GF-D8 (cell line): ENCODE measurements around the gene AKT3.

Experiments
- DNase-seq: peaks from one replicate; lab custom pipeline; 2025; lab: John Stamatoyannopoulos, UW

AKT3 gene

DNA sequence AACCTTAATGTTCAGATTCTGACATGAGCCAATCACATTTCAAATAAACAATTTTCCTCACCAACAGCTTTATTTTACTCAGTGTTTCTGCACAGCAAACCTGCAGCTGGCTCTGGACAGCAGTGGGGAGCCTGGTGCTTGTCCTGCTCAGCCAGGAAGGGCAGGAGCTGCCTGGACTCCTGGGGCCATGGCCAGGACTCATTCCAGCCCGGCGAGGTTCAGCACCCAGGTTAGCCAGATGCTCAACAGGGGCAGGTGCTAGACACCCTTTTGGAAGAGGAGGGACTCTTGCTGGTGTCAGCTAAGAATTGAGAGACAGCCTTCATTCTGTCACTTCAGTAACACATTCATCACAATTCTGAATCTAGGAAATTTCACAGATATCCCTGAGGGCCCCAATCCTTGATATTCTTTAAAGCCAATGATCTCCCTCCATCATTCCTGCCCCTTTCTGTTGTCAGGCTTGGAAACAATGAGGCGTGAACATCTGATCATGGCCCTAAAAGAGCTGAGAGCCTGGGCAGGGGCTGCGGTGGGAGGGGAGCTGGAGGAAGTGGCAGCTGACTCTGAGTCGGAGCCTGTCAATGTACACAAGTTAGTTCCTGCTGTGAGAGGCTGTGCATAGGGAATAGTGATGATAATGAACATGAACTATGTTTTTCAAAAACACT, 342.9 kb downstream of the AKT3 start:
- DNase-seq = no peak

DNA sequence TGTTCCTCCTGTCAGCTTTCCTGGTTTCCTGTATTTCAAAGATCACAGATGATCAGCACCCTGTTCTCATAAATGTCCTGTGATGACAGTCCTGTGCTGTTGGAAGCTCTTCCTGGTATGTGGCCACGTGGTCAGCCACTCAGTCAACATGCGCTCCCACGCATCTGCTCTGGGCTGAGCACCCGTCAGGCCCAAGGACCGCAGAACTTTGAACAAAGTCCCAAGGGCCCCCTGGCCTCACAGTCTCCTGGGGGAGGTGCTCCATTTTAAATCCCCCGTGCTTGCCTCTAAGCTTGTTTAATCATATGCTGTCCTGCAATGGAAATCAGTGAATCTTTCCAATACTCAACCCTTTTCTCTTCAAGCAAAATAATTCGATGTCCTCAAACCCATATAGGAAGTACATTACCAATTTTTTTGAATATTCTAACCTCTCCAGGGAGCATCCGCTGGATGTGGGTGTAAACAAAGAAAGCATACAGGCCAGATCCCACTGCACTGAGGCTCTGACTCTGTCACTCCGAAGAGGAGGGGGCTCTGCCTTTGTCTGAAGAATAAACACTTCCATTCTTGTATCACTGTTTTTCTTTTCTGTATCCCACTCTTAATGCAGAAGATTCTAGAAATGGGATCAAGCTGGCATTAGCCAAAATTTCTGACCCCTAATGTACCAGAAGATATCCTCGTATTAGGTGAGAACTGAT, 343.9 kb downstream of the AKT3 start:
- no peak for DNase-seq

DNA sequence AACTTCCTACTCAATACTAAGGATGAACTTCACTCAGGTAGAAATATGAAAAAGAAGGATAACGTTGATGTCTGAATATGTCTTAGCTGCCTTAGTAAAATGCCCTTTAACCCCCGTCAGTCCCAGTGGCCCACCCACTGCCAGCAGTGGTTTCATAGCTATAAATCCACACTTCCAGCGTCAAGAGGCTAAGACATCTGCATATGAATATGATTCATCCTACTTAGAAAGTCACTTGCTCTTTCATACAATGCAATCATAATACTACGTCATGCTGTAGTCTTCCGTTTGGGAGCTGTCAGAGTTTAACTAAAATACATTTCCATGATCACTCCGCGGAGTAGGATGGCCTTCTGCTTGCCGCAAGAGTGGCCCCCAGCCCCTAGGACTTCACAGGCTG, 346.9 kb downstream of the AKT3 start:
- no peak for DNase-seq

- DNase-seq = no peak
These were observed 349.0 kb downstream of the AKT3 start for GRCh38 chr1:243501002-243501401.

GRCh38 chr1:243500512-243500911, 349.5 kb downstream of the AKT3 start:
- DNase-seq = no peak

DNA sequence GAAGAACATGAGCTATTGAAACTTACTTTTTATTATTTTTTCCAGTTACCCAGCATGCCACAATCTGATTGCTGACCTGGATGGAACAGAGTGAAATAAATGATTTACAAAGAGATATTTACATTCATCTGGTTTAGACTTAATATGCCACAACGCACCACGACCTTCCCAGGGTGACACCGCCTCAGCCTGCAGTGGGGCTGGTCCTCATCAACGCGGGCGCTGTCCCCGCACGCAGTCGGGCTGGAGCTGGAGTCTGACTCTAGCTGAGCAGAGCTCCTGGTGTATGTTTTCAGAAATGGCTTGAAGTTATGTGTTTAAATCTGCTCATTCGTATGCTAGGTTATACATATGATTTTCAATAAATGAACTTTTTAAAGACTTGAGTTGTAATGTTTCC, 350.3 kb downstream of the AKT3 start:
- DNase-seq = no peak

GRCh38 chr1:243499248-243499647, 350.8 kb downstream of the AKT3 start:
- no peak for DNase-seq

GRCh38 chr1:243497939-243498681, 351.9 kb downstream of the AKT3 start:
- DNase-seq = no peak

DNA sequence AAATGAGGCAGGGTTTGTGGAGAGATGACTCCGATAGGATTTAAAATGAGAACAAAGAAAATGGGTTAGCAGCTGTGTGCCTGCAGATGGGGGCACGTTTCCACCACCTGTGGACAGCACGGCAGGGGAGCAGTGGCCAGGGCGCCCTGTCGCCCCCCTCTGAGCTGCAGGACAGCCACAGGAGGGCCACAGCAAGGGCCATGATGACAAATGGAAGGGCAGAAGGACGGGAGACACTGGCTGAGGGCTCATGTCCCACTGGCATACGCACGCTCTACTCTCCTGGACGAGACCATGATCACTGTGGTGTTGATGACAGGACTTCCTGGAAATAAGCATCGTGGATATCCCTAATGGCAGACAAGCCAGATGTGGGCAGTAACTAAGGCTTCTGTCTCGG, 353.2 kb downstream of the AKT3 start:
- DNase-seq = no peak

DNA sequence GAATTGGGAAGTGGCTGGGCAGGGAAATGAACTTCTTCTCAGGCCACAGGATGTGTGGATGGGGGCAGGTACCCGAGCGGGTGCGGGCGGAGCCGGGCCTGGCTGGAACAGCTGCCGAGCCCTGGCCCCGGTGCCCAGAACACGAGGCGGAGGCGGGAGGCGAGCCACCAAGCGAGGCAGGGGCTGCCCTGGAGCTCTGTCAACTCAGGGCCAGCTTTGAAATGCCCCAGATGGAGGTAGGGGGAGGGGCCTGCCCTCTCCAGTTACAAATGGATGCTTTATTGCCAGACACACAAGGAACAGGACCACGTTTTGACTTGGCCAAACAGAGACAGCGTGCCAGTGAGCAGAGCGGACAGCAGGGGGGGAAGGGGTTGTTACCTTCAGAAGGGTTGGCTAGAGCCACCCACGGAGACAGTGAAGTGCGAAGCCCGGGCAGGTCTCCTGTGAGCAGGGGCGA, 353.8 kb downstream of the AKT3 start:
- no peak for DNase-seq

GRCh38 chr1:243495442-243496186, 354.4 kb downstream of the AKT3 start:
- DNase-seq = peak; percentile 35

DNA sequence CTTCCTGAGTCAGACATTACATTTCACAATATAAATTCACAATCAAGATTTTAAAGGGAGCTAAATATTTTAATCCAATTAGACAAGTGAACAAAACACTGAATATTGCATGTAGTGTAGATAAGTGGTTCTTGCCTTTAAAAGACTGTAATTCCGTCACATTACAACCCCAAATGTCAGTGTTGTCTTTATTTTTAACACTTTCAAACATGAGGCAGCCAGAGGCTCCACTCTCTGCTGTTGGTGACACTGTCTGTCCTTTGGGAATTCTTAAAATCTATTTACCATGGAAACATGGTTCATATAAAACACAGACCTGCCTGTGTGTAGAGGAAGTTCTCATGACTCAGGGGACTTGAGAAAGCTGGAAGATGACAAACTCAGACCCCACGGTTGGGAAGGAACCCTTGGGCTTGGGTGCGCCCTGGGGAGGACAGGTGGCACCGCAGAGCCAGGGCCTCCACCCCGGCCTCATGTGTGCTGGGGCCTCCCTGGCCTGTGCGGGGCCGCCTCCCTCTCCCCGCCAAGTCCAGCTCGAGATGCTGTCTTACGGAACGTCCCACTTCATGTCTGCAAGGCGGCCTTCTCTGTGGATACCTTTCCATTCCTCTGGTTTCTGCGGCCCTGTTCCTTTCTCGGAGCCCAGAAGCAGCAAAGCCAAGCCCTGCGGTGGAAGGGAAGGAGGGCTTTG, 355.2 kb downstream of the AKT3 start:
- DNase-seq = no peak

GRCh38 chr1:243493156-243494129, 356.6 kb downstream of the AKT3 start:
- no peak for DNase-seq

- DNase-seq = no peak
These were observed 359.0 kb downstream of the AKT3 start for GRCh38 chr1:243490748-243491686.

DNA sequence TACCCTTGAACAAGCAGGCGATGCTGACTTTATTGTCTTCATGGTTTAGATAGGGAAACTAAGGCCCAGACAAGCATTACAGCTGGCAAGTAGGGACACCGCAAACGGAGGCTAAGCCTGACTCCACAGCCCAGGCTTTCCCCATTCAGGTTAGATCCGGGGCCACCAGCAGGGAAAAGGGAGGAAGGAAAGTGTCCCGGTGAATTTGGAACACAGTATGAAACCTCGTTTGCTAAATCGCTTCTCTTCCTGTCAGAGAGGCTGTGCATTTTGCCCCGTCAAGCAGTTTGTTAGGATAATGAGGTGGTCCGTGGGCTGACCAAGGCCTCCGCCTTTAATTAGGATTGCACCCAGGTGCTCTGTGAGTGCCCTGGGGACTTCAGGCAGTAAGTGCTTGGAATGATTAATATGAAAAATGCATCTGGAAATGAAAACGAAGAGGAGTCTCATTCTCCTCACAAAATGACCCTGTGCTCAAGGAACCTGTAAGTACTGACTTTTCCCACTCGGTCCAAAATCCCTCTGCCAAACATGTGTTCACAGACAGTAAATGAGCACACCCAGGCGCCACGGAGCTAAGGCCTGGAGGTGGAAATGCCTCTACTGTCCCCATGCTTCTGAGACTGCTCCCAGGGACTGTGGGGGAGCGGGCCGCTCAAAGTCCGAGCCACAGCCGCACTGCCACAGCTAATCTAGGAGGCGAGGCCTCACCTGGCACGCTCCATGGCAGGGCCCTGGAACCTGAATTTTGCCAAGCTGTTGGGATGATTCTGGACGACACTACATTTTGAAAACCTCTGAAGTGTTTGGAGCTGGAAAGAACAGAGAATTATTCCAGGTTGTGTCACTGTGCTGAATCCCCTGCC, 360.1 kb downstream of the AKT3 start:
- DNase-seq = no peak

GRCh38 chr1:243489158-243489527, 360.9 kb downstream of the AKT3 start:
- no peak for DNase-seq

DNA sequence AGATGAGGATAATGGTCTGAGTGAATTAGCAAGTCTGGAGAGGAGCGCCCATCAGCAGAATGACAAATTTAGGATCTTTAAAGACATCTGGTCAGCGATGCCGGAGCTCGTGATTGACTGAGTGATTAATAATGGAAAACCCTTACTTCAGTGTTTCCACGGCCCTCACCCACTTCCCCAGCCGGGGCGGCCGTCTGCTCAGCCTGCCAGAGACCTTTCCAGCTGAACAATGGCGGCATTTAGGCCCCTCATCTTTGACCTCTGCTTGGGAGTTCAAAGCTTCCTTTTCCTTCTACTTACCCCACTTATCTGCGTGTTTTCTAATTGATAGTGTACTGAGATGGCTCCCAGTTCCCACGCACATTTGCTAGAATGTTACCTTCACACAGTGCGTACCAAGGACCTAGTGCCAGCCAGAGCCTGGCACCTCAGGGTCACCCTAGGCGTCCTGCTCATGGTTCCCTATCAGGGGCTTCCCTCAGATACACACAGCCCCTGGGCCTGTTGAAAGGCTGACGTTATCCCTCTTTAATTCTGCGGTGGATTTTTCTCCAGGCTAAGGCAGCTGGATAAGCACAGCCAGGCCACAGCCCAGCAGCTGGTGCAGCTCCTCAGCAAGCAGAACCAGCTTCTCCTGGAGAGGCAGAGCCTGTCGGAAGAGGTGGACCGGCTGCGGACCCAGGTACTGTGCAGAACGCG, 361.4 kb downstream of the AKT3 start:
- no peak for DNase-seq
